GM23338 (cell line): ENCODE data around the gene CBX8. TPM values are rescaled to one million over a fixed set of nuclear protein-coding genes. Genes with fewer than 3 reads are reported as not detected.

ENCODE experiments used
- ATAC-seq: fragments of 200-7000 bp; cut with Tn5 transposase; 3 replicates; pipeline ENCODE4 v1.9.1; 2020
- DNase-seq: peaks from one replicate; pipeline ENCODE4 v3.0.0-alpha.2; 2015; ENCODE audit warnings: low spot score
- H2AFZ ChIP-seq: fragments of 200-600 bp; sonication (generic); 2 replicates; pipeline ENCODE4 v1.8.0; 2016; ENCODE audit warnings: antibody characterized with exemption, mild to moderate bottlenecking, moderate library complexity
- H3F3A ChIP-seq: fragments of 200-600 bp; sonication (generic); replicated peaks from 2 replicates; pipeline ENCODE4 v1.8.0; 2017; ENCODE audit warnings: antibody characterized with exemption, mixed run types, low read depth
- H3K27ac ChIP-seq: fragments of 200-600 bp; sonication (generic); 2 replicates; pipeline ENCODE4 v1.6.1; 2016; ENCODE audit warnings: low read depth
- H3K27me3 ChIP-seq: fragments of 200-600 bp; sonication (generic); 2 replicates; pipeline ENCODE4 v1.8.0; 2016; ENCODE audit warnings: mild to moderate bottlenecking, mixed run types, moderate library complexity; ENCODE audit not compliant: insufficient read depth
- H3K36me3 ChIP-seq: fragments of 200-600 bp; sonication (generic); 2 replicates; pipeline ENCODE4 v1.8.0; 2016; ENCODE audit warnings: mild to moderate bottlenecking; ENCODE audit not compliant: insufficient read depth
- H3K4me1 ChIP-seq: fragments of 200-600 bp; sonication (generic); 2 replicates; pipeline ENCODE4 v1.8.0; 2016; ENCODE audit warnings: mild to moderate bottlenecking, moderate library complexity; ENCODE audit not compliant: insufficient read depth
- H3K4me2 ChIP-seq: fragments of 200-600 bp; sonication (generic); 2 replicates; pipeline ENCODE4 v1.7.1; 2017; ENCODE audit warnings: mixed run types
- H3K4me3 ChIP-seq: fragments of 200-600 bp; sonication (generic); 2 replicates; pipeline ENCODE4 v1.6.1; 2016; ENCODE audit warnings: mixed run types
- H3K79me2 ChIP-seq: fragments of 200-600 bp; sonication (generic); replicated peaks from 2 replicates; pipeline ENCODE4 v1.8.0; 2017; ENCODE audit warnings: mild to moderate bottlenecking; ENCODE audit not compliant: insufficient read depth
- H3K9me2 ChIP-seq: fragments of 200-600 bp; sonication (generic); 2 replicates; pipeline ENCODE4 v1.8.0; 2017; ENCODE audit not compliant: insufficient read depth
- H4K20me1 ChIP-seq: fragments of 200-600 bp; sonication (generic); replicated peaks from 2 replicates; pipeline ENCODE4 v1.8.0; 2017; ENCODE audit warnings: mild to moderate bottlenecking; ENCODE audit not compliant: insufficient read depth
- H3K27ac Mint-ChIP-seq: 2 replicates; pipeline ENCODE4 v1.8.0; 2020; ENCODE audit warnings: inconsistent platforms, mild to moderate bottlenecking, moderate library complexity, mixed read lengths
- H3K27me3 Mint-ChIP-seq: 3 replicates; pipeline ENCODE4 v1.8.0; 2022; ENCODE audit warnings: low read depth, mild to moderate bottlenecking, moderate library complexity, mixed read lengths, inconsistent platforms; ENCODE audit not compliant: insufficient read depth, poor library complexity
- H3K36me3 Mint-ChIP-seq: 3 replicates; pipeline ENCODE4 v1.8.0; 2021; ENCODE audit warnings: low read depth, mild to moderate bottlenecking, inconsistent platforms, moderate library complexity, mixed read lengths
- H3K4me1 Mint-ChIP-seq: 3 replicates; pipeline ENCODE4 v1.8.0; 2020; ENCODE audit warnings: mild to moderate bottlenecking, inconsistent platforms, mixed read lengths
- H3K4me3 Mint-ChIP-seq: 3 replicates; pipeline ENCODE4 v1.8.0; 2021; ENCODE audit warnings: moderate library complexity, mild to moderate bottlenecking, inconsistent platforms, mixed read lengths
- H3K9me3 Mint-ChIP-seq: 3 replicates; pipeline ENCODE4 v1.8.0; 2020; ENCODE audit warnings: moderate library complexity, mild to moderate bottlenecking, inconsistent platforms, mixed read lengths
- CREB1 ChIP-seq: fragments of 250-450 bp; sonication (Bioruptor Pico); IDR thresholded peaks from 2 replicates; pipeline ENCODE4 v1.5.0; 2020; ENCODE audit warnings: low read depth, mild to moderate bottlenecking, moderate library complexity
- CTCF ChIP-seq, 2 experiments: fragments of 200-600 bp in 1 of 2; sonication (generic) in 1 of 2; conservative IDR thresholded peaks; 2 replicates each; pipeline versions ENCODE4 v1.5.1 to v1.6.1; 2016 to 2017; ENCODE audit warnings: antibody characterized with exemption in 2 of 2, low read depth in 2 of 2, mild to moderate bottlenecking in 2 of 2, moderate library complexity in 1 of 2
- EZH2 ChIP-seq: fragments of 200-600 bp; sonication (generic); IDR thresholded peaks from one replicate; pipeline ENCODE4 v1.8.0; 2017; ENCODE audit warnings: antibody characterized with exemption, mild to moderate bottlenecking, low read depth; ENCODE audit not compliant: unreplicated experiment
- JUNB ChIP-seq: IDR thresholded peaks from one replicate; pipeline ENCODE4 v1.6.1; 2016; ENCODE audit warnings: antibody characterized with exemption; ENCODE audit not compliant: unreplicated experiment
- POLR2AphosphoS5 ChIP-seq: IDR thresholded peaks from 2 replicates; pipeline ENCODE4 v1.6.1; 2016; ENCODE audit warnings: antibody characterized with exemption, low read depth
- ZNF114 ChIP-seq: fragments of 250-450 bp; sonication (Bioruptor Pico); IDR thresholded peaks from 2 replicates; pipeline ENCODE4 v1.5.0; 2020; ENCODE audit warnings: mild to moderate bottlenecking, moderate library complexity
- polyA plus RNA-seq: library from polyadenylated mRNA; unstranded; fragments of >200 nt; fragmentation: Nextera tagmentation; extraction: Ambion mirVana; gene quantifications from 2 replicates; pipeline ENCODE4 v1.2.1, GENCODE V29; 2016
- total RNA-seq: library from RNA; depleted of rRNA; stranded (reverse); fragments of >200 nt; shearing (Covaris generic); gene quantifications from 2 replicates; pipeline ENCODE4 v1.2.3, GENCODE V29; 2014

Gene CBX8
- total and polyA plus RNA-seq, 2 experiments from 2014 or later = 1.0 to 1.3 TPM

GRCh38 chr17:79806863-79807720 is 10.2 kb upstream of the CBX8 start:
- Histone ChIP-seq H4K20me1 (peaks cover 3% of the 10 kb centered on the region; the same call in 1 of the 2 replicates), H3K4me2 (peak overlapping the region; percentile 21), H3K79me2 (no peaks in the 10 kb centered on the region), H3K27me3 (peaks cover 97% of the 10 kb centered on the region), H3F3A (peaks cover 53% of the 10 kb centered on the region), H3K4me3 (no peak overlapping the region), H3K4me1 (peaks cover 49% of the 10 kb centered on the region), H3K36me3 (no peaks in the 10 kb centered on the region), H2AFZ (no peak overlapping the region), H3K9me2 (no peaks in the 10 kb centered on the region), H3K27ac (no peak overlapping the region)
- Mint-ChIP-seq H3K4me1 (peaks cover 49% of the 10 kb centered on the region), H3K36me3 (no peaks in the 10 kb centered on the region), H3K27me3 (peaks cover 97% of the 10 kb centered on the region), H3K9me3 (peaks cover 8% of the 10 kb centered on the region; the same call in 2 of the 3 replicates), H3K27ac (no peak overlapping the region), H3K4me3 (peak overlapping the region; percentile 34; the same call in 2 of the 3 replicates)
- DNase-seq (no peak), ATAC-seq (no peak)
- TF ChIP-seq POLR2AphosphoS5 (no peak), JUNB (no peak), CREB1 (CRISPR knock-in tag) (no peak)

GRCh38 chr17:79806446-79806760 is 9.5 kb upstream of the CBX8 start:
- TF ChIP-seq EZH2 (peak; percentile 13), ZNF114 (CRISPR knock-in tag) (no peak), CTCF (conservative IDR thresholded peaks at IDR 0.05; ENCODE audit: low read depth in 2 of 2) (peak in 1 of 2 experiments; percentile 24; a peak in 2 of 4 replicates)
- ATAC-seq = no peak
- H4K20me1 ChIP-seq = peaks cover 9% of the 10 kb centered on the region
- H3K79me2 ChIP-seq = no peaks in the 10 kb centered on the region
- H3K4me1 Mint-ChIP-seq = peaks cover 49% of the 10 kb centered on the region
- peaks cover 51% of the 10 kb centered on the region for H3K4me1 ChIP-seq
- H3K9me2 ChIP-seq = no peaks in the 10 kb centered on the region
- H3K36me3 ChIP-seq = no peaks in the 10 kb centered on the region
- H3K36me3 Mint-ChIP-seq = no peaks in the 10 kb centered on the region
- peak overlapping the region; percentile 34; the same call in 2 of the 3 replicates for H3K4me3 Mint-ChIP-seq
- peaks cover 97% of the 10 kb centered on the region for H3K27me3 ChIP-seq
- H3K27me3 Mint-ChIP-seq = peaks cover 97% of the 10 kb centered on the region
- H3K27ac ChIP-seq = no peak overlapping the region
- H2AFZ ChIP-seq = no peak overlapping the region
- peaks cover 53% of the 10 kb centered on the region for H3F3A ChIP-seq
- H3K9me3 Mint-ChIP-seq = peaks cover 13% of the 10 kb centered on the region; the same call in 2 of the 3 replicates
- no peak overlapping the region for H3K27ac Mint-ChIP-seq
- H3K4me3 ChIP-seq = peak overlapping the region; percentile 41
- H3K4me2 ChIP-seq = peak overlapping the region; percentile 21
- DNase-seq = no peak
